Brain microvascular endothelial cell (primary cell): ENCODE measurements around the gene HPCAL4.

ENCODE experiments used
- DNase-seq: peaks from one replicate; pipeline ENCODE4 v3.0.0-alpha.2; 2020
- H3K27ac ChIP-seq: fragments of 250-450 bp; sonication (Bioruptor Pico); 2 replicates; pipeline ENCODE4 v1.5.1; 2020; ENCODE audit warnings: mild to moderate bottlenecking, moderate library complexity
- H3K27me3 ChIP-seq: fragments of 250-450 bp; sonication (Bioruptor Pico); replicated peaks from 2 replicates; pipeline ENCODE4 v1.5.1; 2020; ENCODE audit warnings: mild to moderate bottlenecking
- H3K36me3 ChIP-seq: fragments of 250-450 bp; sonication (Bioruptor Pico); replicated peaks from 2 replicates; pipeline ENCODE4 v1.5.1; 2020; ENCODE audit warnings: mild to moderate bottlenecking
- H3K4me3 ChIP-seq: 2 replicates; pipeline ENCODE4 v1.5.1; 2011; ENCODE audit warnings: low read depth, mild to moderate bottlenecking, control low read depth, low read length, moderate library complexity
- CTCF ChIP-seq: IDR thresholded peaks from 2 replicates; pipeline ENCODE4 v1.5.1; 2011; ENCODE audit warnings: low read depth, mild to moderate bottlenecking, moderate library complexity, low read length, control low read depth, inconsistent platforms; ENCODE audit errors: missing control alignments
- in situ Hi-C: cut with HindIII; loops from 2 replicates; pipeline ENCODE4 v1.10.0; 2017; ENCODE audit warnings: low sequenced_read_pairs, low pct_ligation_motif_present

Gene HPCAL4

GRCh38 chr1:39676948-39677548 lies 14.2 kb downstream of the HPCAL4 start:
- no peak overlapping the region for H3K27ac ChIP-seq
- H3K27me3 ChIP-seq = peaks cover 23% of the 10 kb centered on the region
- in situ Hi-C loops = no loop called here
- H3K4me3 ChIP-seq = no peak overlapping the region
- no peak for TF ChIP-seq CTCF
- no peaks in the 10 kb centered on the region for H3K36me3 ChIP-seq
- DNase-seq = no peak

- no peak for TF ChIP-seq CTCF
- Histone ChIP-seq H3K27me3 (peaks cover 32% of the 10 kb centered on the region), H3K4me3 (no peak overlapping the region), H3K36me3 (no peaks in the 10 kb centered on the region), H3K27ac (no peak overlapping the region)
- no peak for DNase-seq
- in situ Hi-C loops = no loop called here
Measured at GRCh38 chr1:39675220-39675619, 16.0 kb downstream of the HPCAL4 start.

GRCh38 chr1:39673215-39673614 lies 18.0 kb downstream of the HPCAL4 start:
- no peak overlapping the region for H3K27ac ChIP-seq
- no peak overlapping the region for H3K4me3 ChIP-seq
- in situ Hi-C loops = no loop called here
- peaks cover 32% of the 10 kb centered on the region for H3K27me3 ChIP-seq
- H3K36me3 ChIP-seq = no peaks in the 10 kb centered on the region
- TF ChIP-seq CTCF = no peak
- no peak for DNase-seq

GRCh38 chr1:39672551-39672947 lies 18.7 kb downstream of the HPCAL4 start:
- H3K27ac ChIP-seq = no peak overlapping the region
- in situ Hi-C loops = no loop called here
- H3K4me3 ChIP-seq = peak overlapping the region; percentile 46
- H3K36me3 ChIP-seq = no peaks in the 10 kb centered on the region
- peak; percentile 77 for TF ChIP-seq CTCF
- no peak for DNase-seq
- H3K27me3 ChIP-seq = peaks cover 32% of the 10 kb centered on the region

GRCh38 chr1:39671793-39672550 lies 19.3 kb downstream of the HPCAL4 start, which contains the start of gene NT5C1A:
Gene NT5C1A, minus strand, starts transcription at chr1:39672107. Its CDS starts 69 bp downstream, at chr1:39672038.
- no peak for TF ChIP-seq CTCF
- peaks cover 32% of the 10 kb centered on the region for H3K27me3 ChIP-seq
- H3K4me3 ChIP-seq = peak within 1 kb of the TSS; percentile 46
- no peaks in the 10 kb centered on the region for H3K36me3 ChIP-seq
- no peak within 1 kb of the TSS for H3K27ac ChIP-seq
- no peak for DNase-seq
- in situ Hi-C loops = no loop called here
